ENCODE results near the gene CFAP77. TPM values are rescaled to one million over a fixed set of nuclear protein-coding genes. Genes with fewer than 3 reads are reported as not detected.

CFAP77 gene
- total RNA-seq, 2 experiments from 2014 or later = not detected

GRCh38 chr9:132616725-132617124, 206.7 kb downstream of the CFAP77 start:
- H3K36me3 Mint-ChIP-seq = peaks cover 62% of the 10 kb centered on the region
- H3K27ac Mint-ChIP-seq = no peak overlapping the region
- intact Hi-C loops (cut with micrococcal nuclease) = no loop called here
- no peak overlapping the region for H3K4me3 Mint-ChIP-seq
- no peaks in the 10 kb centered on the region for H3K9me3 Mint-ChIP-seq
- ChIA-PET POLR2A (no interaction called here), CTCF (no interaction called here)
- no peak for DNase-seq
- H3K4me1 Mint-ChIP-seq (ENCODE audit: low read depth) = no peaks in the 10 kb centered on the region
- H3K27me3 Mint-ChIP-seq = no peaks in the 10 kb centered on the region

- CTCF ChIA-PET = no interaction called here
- DNase-seq = no peak
- peaks cover 43% of the 10 kb centered on the region for H3K36me3 Mint-ChIP-seq
- intact Hi-C loops (cut with micrococcal nuclease) = no loop called here
- no peaks in the 10 kb centered on the region for H3K4me1 Mint-ChIP-seq (ENCODE audit: low read depth)
- POLR2A ChIA-PET = interaction anchor here (0.6 kb wide), 1 partner anchor 375 kb away, joined by 3 read pairs; no protein-coding TSS in a partner anchor
- no peaks in the 10 kb centered on the region for H3K27me3 Mint-ChIP-seq
- no peak overlapping the region for H3K4me3 Mint-ChIP-seq
- H3K27ac Mint-ChIP-seq = no peak overlapping the region
- no peaks in the 10 kb centered on the region for H3K9me3 Mint-ChIP-seq
Observed at GRCh38 chr9:132622159-132622558, 212.1 kb downstream of the CFAP77 start.

Other genes with a start within 250 kb of the CFAP77 start
- 1 to 10 TPM in 1 of 2 experiments, under 1 TPM in 1; 0.77 to 1.4 TPM for gene NTNG2, start 248.2 kb upstream of the CFAP77 start, total RNA-seq
- 10 to 100 TPM; 41.6 to 42.3 TPM for gene SETX, start 55.2 kb upstream of the CFAP77 start, total RNA-seq
- 10 to 100 TPM; 31.0 to 33.7 TPM for gene TTF1, start 3.4 kb upstream of the CFAP77 start, total RNA-seq
- not detected for gene BARHL1, start 172.4 kb downstream of the CFAP77 start, total RNA-seq

Measured in activated CD4-positive, alpha-beta memory T cell treated with anti-CD3 and anti-CD28 coated beads for 36 hours (primary cell).